GM08714 (cell line): ENCODE measurements around the gene PDE4D.

Experiments
- H3K4me3 ChIP-seq: fragments of 200-500 bp; sonication (Bioruptor generic); 2 replicates; pipeline ENCODE4 v1.5.1; 2014; ENCODE audit warnings: mild to moderate bottlenecking, low read length, inconsistent platforms
- ZNF274 ChIP-seq: IDR thresholded peaks from 2 replicates; pipeline ENCODE4 v1.6.1; 2012; ENCODE audit warnings: mild to moderate bottlenecking, low read depth, low read length

The PDE4D gene

DNA sequence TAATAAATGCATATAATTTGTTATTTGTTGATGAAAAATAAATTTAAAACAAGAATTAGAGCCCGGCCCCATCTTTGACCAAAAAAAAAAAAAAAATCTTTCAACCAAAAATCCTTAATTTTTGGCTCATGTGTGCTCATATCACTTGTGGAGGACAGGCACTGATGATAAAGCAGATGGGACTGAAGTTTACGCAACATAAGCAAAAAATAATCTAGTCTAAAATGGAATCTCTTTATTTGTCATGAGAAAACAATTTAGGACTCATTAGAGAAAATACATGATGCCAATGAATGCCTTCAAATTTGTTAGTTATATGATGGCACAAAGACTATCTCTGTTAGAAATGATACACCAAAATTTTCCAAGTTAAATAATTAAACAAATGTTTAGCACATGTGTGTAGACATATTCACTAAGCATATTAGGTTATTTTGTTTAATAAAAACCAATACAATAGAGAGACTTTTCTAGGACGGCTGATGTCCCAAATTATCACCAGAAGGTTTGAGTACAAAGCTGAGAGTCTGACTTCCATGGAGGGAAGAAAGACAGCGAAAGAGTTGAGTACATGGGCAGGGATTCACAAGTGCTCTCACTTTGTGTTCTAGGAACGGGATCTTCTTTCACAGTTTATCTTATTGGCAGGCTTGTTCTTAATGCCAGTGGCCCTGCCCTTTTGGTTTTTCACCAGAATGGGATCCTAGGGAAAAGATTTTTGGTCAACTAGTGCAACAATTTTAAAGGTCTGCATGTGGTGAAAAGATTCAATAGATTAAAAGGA is 689.2 kb downstream of the PDE4D start:
- TF ChIP-seq ZNF274, result no peak
- H3K4me3 ChIP-seq, result no peak overlapping the region

GRCh38 chr5:59199868-59200267 is 693.7 kb downstream of the PDE4D start:
- no peak overlapping the region for H3K4me3 ChIP-seq
- no peak for TF ChIP-seq ZNF274

- no peak for TF ChIP-seq ZNF274
- H3K4me3 ChIP-seq, result no peak overlapping the region
Measured at GRCh38 chr5:59198832-59199231, 694.7 kb downstream of the PDE4D start.

DNA sequence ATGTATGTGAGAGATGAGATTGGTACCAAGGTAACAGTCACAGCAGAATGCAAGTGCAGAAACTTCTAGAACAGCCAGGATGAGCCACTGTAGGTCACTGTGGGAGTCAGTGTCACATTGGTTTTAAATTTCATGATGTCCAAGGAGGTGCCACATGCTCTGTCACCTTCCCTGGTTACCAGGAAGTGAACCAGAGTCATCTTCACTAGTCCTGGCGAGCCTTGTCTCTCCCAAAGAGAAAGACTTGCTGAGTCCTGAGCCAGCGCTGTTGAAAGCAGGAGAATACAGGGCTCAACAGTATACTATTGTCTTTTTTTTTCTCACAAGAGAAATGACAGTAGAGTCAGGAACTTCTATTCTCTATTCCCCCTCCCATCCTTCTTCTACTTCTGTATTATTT is 695.2 kb downstream of the PDE4D start:
- TF ChIP-seq ZNF274, result no peak
- no peak overlapping the region for H3K4me3 ChIP-seq

DNA sequence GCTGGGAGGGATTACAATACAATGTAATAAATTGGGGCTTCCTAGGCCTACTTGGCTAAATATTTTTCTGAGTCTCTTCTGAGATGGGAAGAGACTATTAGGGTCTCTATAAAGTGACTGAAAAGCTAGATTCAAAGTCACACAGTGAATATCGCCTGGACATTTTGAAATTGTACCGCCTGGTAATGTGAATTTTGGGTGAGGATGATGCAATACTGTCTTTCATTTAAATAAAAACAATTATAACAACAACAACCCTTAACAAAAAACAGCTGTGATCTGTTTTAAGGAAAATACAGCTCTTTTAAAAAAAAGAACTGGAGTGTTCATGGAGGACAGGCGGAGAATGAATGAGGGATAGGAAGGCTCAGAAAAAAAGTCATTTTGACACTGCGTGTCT is 695.6 kb downstream of the PDE4D start:
- H3K4me3 ChIP-seq, result no peak overlapping the region
- no peak for TF ChIP-seq ZNF274

- TF ChIP-seq ZNF274, result no peak
- H3K4me3 ChIP-seq, result no peak overlapping the region
Measured at GRCh38 chr5:59193616-59194319, 699.8 kb downstream of the PDE4D start.

DNA sequence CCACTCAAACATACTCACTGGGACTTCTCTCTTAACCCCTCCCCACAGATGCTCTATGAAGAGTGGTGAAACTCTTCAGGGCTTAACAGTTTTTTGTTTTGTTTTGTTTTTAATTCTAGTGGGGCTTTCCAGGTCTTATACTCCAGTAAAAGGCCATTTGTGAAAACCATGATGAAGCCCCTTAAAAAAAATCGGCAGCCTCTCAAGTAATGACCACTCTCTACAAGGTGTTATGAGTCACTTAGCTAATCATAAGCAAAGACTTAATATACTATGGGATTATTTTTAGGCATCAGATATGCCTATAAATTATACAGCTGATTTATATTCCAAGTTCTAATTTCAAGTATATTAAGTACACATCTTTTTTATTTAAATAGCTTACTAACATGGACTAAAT is 702.8 kb downstream of the PDE4D start:
- H3K4me3 ChIP-seq, result no peak overlapping the region
- no peak for TF ChIP-seq ZNF274

GRCh38 chr5:59189472-59190244 is 703.9 kb downstream of the PDE4D start:
- no peak overlapping the region for H3K4me3 ChIP-seq
- no peak for TF ChIP-seq ZNF274

DNA sequence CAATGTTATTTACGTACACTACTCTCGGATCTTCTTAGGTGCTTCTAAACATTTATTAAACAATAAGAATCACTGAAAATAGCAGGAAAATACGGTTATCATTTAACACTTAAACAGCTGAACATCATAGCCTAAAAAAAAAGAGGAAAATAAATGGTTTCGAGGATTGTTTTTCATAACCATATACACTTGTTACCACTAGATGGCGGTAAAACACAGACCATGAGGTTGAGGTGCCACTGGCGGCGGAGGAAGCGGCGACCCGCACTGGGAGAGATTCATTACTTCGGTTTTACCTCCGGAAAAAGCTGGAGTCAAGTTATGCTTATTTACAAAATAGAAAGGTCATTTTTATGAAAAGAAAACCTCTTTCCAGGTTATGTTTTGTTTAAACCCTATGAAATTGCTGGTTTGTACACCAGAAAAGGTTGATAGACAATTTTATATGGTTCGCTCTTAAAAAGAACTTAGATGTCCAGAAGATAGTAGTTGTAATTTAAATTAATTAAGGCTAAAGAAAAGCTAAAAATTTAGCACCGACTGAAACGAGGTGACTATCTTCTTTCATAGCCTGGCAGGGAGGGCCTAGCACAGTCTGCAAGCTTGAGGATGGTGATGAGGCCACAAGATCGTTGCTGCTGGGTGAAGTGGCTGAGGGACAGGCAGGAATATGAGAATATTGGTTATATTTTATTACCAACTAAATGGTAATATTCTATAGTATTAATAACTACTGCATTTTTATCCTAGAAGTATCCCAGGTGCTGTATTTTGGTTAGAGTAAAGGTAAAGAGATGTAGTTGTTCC is 704.9 kb downstream of the PDE4D start:
- TF ChIP-seq ZNF274, result no peak

GRCh38 chr5:59187857-59188256 is 705.7 kb downstream of the PDE4D start:
- TF ChIP-seq ZNF274, result no peak
- H3K4me3 ChIP-seq, result no peak overlapping the region

More for the DNA sequence above, 704.9 kb downstream of the PDE4D start:
- H3K4me3 ChIP-seq, result no peak overlapping the region

GRCh38 chr5:59186623-59187022 is 706.9 kb downstream of the PDE4D start:
- TF ChIP-seq ZNF274, result no peak

GRCh38 chr5:59185757-59186385 is 707.7 kb downstream of the PDE4D start:
- no peak overlapping the region for H3K4me3 ChIP-seq
- TF ChIP-seq ZNF274, result no peak

More at GRCh38 chr5:59186623-59187022, 706.9 kb downstream of the PDE4D start:
- H3K4me3 ChIP-seq, result no peak overlapping the region

DNA sequence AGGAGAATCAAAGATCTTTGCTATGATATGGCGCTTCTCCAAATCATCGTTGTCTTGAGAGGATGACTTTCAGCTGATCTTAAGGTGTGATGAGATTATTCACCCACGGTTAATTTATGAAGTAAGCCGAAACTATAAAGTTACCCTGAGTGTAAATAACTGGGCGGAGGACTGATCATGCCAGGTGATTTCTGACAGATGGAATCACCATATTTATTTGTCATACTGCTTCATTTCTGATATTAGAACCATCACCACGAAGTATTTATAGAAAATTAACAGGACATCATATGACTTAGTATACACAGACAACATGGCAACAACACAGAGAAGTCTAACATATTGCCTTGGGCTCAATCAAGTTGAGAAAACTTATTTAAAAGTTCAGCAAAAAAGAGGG is 708.8 kb downstream of the PDE4D start:
- H3K4me3 ChIP-seq, result no peak overlapping the region
- no peak for TF ChIP-seq ZNF274
